ENCODE measurements around the gene SLC25A26.

SLC25A26 gene

GRCh38 chr3:66383998-66384745, 163.4 kb downstream of the SLC25A26 start:
- no peak for TF ChIP-seq CTCF (conservative IDR thresholded peaks at IDR 0.05; ENCODE audit: low read depth, low read length)

GRCh38 chr3:66385066-66385465, 164.3 kb downstream of the SLC25A26 start:
- H3K4me3 ChIP-seq (ENCODE audit: low read length): no peak overlapping the region
- DNase-seq (ENCODE audit: low read depth): no peak
- no peak for TF ChIP-seq CTCF (conservative IDR thresholded peaks at IDR 0.05; ENCODE audit: low read depth, low read length)

More at GRCh38 chr3:66383998-66384745, 163.4 kb downstream of the SLC25A26 start:
- DNase-seq (ENCODE audit: low read depth): no peak
- no peak overlapping the region for H3K4me3 ChIP-seq (ENCODE audit: low read length)

- H3K4me3 ChIP-seq (ENCODE audit: low read length): no peak overlapping the region
- DNase-seq (ENCODE audit: low read depth): no peak
- TF ChIP-seq CTCF (conservative IDR thresholded peaks at IDR 0.05; ENCODE audit: low read depth, low read length): no peak
These were observed 165.5 kb downstream of the SLC25A26 start for GRCh38 chr3:66386011-66386924.

GRCh38 chr3:66386925-66387650, 166.3 kb downstream of the SLC25A26 start:
- TF ChIP-seq CTCF (conservative IDR thresholded peaks at IDR 0.05; ENCODE audit: low read depth, low read length): no peak
- DNase-seq (ENCODE audit: low read depth): no peak
- H3K4me3 ChIP-seq (ENCODE audit: low read length): no peak overlapping the region

GRCh38 chr3:66390013-66390412, 169.2 kb downstream of the SLC25A26 start:
- TF ChIP-seq CTCF (conservative IDR thresholded peaks at IDR 0.05; ENCODE audit: low read depth, low read length): no peak
- no peak overlapping the region for H3K4me3 ChIP-seq (ENCODE audit: low read length)
- no peak for DNase-seq (ENCODE audit: low read depth)

GRCh38 chr3:66392512-66392911, 171.7 kb downstream of the SLC25A26 start:
- no peak for DNase-seq (ENCODE audit: low read depth)
- H3K4me3 ChIP-seq (ENCODE audit: low read length): no peak overlapping the region
- no peak for TF ChIP-seq CTCF (conservative IDR thresholded peaks at IDR 0.05; ENCODE audit: low read depth, low read length)

All from retinal pigment epithelial cell (primary cell).